Mammary epithelial cell (primary cell): ENCODE results near the gene CNTN1.

Experiments
- EZH2 ChIP-seq: IDR thresholded peaks from 2 replicates; pipeline ENCODE4 v1.6.1; 2012; ENCODE audit warnings: low read length, inconsistent platforms, borderline replicate concordance
- TF ChIP-seq, protein P1 (sequence below), 2 donors: IDR thresholded peaks in 1 of 2; conservative IDR thresholded peaks in 1 of 2; 2 replicates each; pipeline ENCODE4 v1.5.1; 2011 to 2012; ENCODE audit warnings: inconsistent platforms in 2 of 2, low read length in 2 of 2, mild to moderate bottlenecking in 2 of 2, control low read depth in 1 of 2, low read depth in 1 of 2; ENCODE audit not compliant: insufficient read depth in 1 of 2; ENCODE audit errors: extremely low read depth in 1 of 2

GRCh38 chr12:40701756-40702155 lies 9.5 kb downstream of the CNTN1 start:
- TF ChIP-seq, protein P1, sequence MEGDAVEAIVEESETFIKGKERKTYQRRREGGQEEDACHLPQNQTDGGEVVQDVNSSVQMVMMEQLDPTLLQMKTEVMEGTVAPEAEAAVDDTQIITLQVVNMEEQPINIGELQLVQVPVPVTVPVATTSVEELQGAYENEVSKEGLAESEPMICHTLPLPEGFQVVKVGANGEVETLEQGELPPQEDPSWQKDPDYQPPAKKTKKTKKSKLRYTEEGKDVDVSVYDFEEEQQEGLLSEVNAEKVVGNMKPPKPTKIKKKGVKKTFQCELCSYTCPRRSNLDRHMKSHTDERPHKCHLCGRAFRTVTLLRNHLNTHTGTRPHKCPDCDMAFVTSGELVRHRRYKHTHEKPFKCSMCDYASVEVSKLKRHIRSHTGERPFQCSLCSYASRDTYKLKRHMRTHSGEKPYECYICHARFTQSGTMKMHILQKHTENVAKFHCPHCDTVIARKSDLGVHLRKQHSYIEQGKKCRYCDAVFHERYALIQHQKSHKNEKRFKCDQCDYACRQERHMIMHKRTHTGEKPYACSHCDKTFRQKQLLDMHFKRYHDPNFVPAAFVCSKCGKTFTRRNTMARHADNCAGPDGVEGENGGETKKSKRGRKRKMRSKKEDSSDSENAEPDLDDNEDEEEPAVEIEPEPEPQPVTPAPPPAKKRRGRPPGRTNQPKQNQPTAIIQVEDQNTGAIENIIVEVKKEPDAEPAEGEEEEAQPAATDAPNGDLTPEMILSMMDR (conservative IDR thresholded peaks at IDR 0.05 in 1 of 2, IDR thresholded peaks at IDR 0.05 in 1 of 2; ENCODE audit: extremely low read depth in 1 of 2, insufficient read depth in 1 of 2, low read depth in 1 of 2, low read length in 2 of 2): no peak
- no peak for TF ChIP-seq EZH2
